HL-60 (cell line): ENCODE results near the gene MEAK7.

Source experiments
- DNase-seq, 2 experiments: peaks; one replicate each; pipeline ENCODE4 v3.0.0-alpha.2; 2010 to 2020; ENCODE audit warnings: low read depth in 1 of 2, low spot score in 1 of 2
- H3K27ac ChIP-seq: fragments of 250-450 bp; sonication (Bioruptor Pico); replicated peaks from 2 replicates; pipeline ENCODE4 v1.5.1; 2020; ENCODE audit warnings: mild to moderate bottlenecking, moderate library complexity
- H3K27me3 ChIP-seq: fragments of 250-450 bp; sonication (Bioruptor Pico); 2 replicates; pipeline ENCODE4 v1.5.1; 2021; ENCODE audit warnings: mild to moderate bottlenecking, moderate library complexity; ENCODE audit not compliant: insufficient read depth, poor library complexity, severe bottlenecking
- H3K4me3 ChIP-seq: replicated peaks from 2 replicates; pipeline ENCODE4 v1.5.1; 2011; ENCODE audit warnings: mild to moderate bottlenecking, control low read depth, low read length; ENCODE audit not compliant: insufficient read depth
- CTCF ChIP-seq: IDR thresholded peaks from one replicate; pipeline ENCODE4 v1.5.1; 2011; ENCODE audit warnings: low read length, control low read depth, inconsistent platforms; ENCODE audit not compliant: insufficient read depth
- GABPA ChIP-seq: IDR thresholded peaks from 2 replicates; pipeline ENCODE4 v1.6.1; 2012; ENCODE audit warnings: low read depth
- POLR2AphosphoS5 ChIP-seq: IDR thresholded peaks from 2 replicates; pipeline ENCODE4 v1.6.1; 2012; ENCODE audit warnings: low read depth
- SPI1 ChIP-seq: IDR thresholded peaks from 2 replicates; pipeline ENCODE4 v1.6.1; 2012; ENCODE audit warnings: low read depth, mild to moderate bottlenecking, borderline replicate concordance
- TF ChIP-seq, protein P1 (sequence below): IDR thresholded peaks from 2 replicates; pipeline ENCODE4 v1.6.1; 2012; ENCODE audit warnings: low read depth; ENCODE audit not compliant: insufficient replicate concordance

MEAK7 gene

GRCh38 chr16:84461413-84462295 lies 42.8 kb downstream of the MEAK7 start:
- no peak overlapping the region for H3K27ac ChIP-seq
- no peak for DNase-seq

DNA sequence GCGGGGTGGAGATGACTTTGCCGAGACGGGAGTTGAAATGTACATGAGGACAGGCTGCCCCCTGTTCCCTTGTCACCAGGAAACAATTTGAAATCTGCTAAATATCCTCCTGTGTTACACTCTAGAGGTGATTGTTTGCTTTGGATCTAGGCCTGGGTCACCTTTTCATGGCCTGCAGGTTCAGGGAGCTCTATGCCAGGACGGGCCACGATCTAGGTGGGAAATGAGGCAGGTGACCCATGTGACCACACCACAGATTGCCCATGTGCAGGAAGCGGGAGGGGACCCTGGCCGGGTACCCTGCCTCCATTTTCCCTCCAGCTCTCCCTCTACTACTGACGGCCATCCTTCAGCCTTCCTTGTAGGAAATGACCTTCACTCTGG lies 43.4 kb downstream of the MEAK7 start:
- Histone ChIP-seq H3K27me3 (no peaks in the 10 kb centered on the region), H3K4me3 (no peak overlapping the region), H3K27ac (no peak overlapping the region)
- TF ChIP-seq, protein P1, sequence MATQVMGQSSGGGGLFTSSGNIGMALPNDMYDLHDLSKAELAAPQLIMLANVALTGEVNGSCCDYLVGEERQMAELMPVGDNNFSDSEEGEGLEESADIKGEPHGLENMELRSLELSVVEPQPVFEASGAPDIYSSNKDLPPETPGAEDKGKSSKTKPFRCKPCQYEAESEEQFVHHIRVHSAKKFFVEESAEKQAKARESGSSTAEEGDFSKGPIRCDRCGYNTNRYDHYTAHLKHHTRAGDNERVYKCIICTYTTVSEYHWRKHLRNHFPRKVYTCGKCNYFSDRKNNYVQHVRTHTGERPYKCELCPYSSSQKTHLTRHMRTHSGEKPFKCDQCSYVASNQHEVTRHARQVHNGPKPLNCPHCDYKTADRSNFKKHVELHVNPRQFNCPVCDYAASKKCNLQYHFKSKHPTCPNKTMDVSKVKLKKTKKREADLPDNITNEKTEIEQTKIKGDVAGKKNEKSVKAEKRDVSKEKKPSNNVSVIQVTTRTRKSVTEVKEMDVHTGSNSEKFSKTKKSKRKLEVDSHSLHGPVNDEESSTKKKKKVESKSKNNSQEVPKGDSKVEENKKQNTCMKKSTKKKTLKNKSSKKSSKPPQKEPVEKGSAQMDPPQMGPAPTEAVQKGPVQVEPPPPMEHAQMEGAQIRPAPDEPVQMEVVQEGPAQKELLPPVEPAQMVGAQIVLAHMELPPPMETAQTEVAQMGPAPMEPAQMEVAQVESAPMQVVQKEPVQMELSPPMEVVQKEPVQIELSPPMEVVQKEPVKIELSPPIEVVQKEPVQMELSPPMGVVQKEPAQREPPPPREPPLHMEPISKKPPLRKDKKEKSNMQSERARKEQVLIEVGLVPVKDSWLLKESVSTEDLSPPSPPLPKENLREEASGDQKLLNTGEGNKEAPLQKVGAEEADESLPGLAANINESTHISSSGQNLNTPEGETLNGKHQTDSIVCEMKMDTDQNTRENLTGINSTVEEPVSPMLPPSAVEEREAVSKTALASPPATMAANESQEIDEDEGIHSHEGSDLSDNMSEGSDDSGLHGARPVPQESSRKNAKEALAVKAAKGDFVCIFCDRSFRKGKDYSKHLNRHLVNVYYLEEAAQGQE, result no peak
- TF ChIP-seq CTCF (no peak), GABPA (no peak), SPI1 (no peak), POLR2AphosphoS5 (no peak)
- no peak for DNase-seq

More at GRCh38 chr16:84461413-84462295, 42.8 kb downstream of the MEAK7 start:
- TF ChIP-seq CTCF (no peak), SPI1 (no peak), POLR2AphosphoS5 (no peak), GABPA (no peak)
- TF ChIP-seq, protein P1, result no peak
- Histone ChIP-seq H3K4me3 (no peak overlapping the region), H3K27me3 (no peaks in the 10 kb centered on the region)

- Histone ChIP-seq H3K27me3 (no peaks in the 10 kb centered on the region), H3K27ac (no peak overlapping the region), H3K4me3 (no peak overlapping the region)
- no peak for DNase-seq
- TF ChIP-seq CTCF (no peak), POLR2AphosphoS5 (no peak)
Observed at GRCh38 chr16:84460406-84461028, 43.9 kb downstream of the MEAK7 start.
